ENCODE measurements around the gene SLAIN2.
A peak's percentile ranks its signal among the peaks of the same experiment; 100 is the strongest.
"Not testable (repeated sequence)": the region's sequence is repeated elsewhere in the genome, so short reads cannot be mapped to it uniquely, and the experiment has no call there.

Gene SLAIN2

DNA sequence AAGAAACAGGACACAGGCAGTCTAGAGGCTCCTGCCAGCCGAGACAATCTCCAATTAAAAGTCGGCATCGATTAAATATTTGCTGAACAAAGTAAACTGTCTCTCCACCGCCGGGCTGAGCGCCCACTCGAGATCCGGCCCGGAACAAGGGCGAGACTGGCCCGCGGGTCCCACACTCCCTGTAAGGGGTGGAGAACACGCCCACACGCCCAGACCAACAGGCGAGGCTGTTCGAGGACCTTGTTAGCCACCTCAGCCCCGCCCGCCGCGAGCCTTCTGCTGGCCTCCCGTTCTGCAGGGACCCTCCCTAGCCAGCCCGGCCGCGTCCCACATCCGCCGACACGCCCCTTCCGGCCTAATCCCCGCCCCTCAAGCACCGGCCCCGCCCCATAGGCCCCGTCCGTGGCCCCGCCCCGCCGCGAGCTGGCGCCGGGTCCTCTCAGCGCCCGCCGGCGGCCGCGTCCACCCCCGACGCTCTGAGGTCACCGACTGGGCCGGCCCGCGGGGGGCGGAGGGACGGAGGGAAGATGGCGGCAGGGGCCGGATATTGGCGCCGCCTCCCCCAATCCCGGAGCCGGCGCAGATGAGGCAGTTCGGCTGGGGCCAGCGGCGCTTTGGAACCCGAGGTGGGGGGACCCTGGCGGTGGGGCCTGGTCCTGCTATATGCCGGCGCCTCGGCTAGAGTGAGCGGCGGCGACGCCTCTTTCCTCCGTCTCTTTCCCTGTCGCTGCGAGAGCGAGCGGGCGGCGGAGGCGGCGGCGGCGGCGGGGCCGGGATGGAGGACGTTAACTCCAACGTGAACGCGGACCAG, at the start of gene SLAIN2:
SLAIN2 (plus strand) TSS at position 565 of the 811 bp plus-strand sequence; CDS start at position 776, 211 bp downstream.
- ChIA-PET POLR2A (interaction anchor here (0.6 to 1.0 kb wide), 7 partner anchors 13 to 294 kb away, joined by 3 to 8 read pairs (median 4); no protein-coding TSS in a partner anchor), CTCF (interaction anchor here (1.2 to 2.4 kb wide), 5 partner anchors 13 to 458 kb away, joined by 3 to 13 read pairs (median 10); no protein-coding TSS in a partner anchor)
- TF ChIP-seq, protein P1, sequence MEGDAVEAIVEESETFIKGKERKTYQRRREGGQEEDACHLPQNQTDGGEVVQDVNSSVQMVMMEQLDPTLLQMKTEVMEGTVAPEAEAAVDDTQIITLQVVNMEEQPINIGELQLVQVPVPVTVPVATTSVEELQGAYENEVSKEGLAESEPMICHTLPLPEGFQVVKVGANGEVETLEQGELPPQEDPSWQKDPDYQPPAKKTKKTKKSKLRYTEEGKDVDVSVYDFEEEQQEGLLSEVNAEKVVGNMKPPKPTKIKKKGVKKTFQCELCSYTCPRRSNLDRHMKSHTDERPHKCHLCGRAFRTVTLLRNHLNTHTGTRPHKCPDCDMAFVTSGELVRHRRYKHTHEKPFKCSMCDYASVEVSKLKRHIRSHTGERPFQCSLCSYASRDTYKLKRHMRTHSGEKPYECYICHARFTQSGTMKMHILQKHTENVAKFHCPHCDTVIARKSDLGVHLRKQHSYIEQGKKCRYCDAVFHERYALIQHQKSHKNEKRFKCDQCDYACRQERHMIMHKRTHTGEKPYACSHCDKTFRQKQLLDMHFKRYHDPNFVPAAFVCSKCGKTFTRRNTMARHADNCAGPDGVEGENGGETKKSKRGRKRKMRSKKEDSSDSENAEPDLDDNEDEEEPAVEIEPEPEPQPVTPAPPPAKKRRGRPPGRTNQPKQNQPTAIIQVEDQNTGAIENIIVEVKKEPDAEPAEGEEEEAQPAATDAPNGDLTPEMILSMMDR (IDR thresholded peaks at IDR 0.05; ENCODE audit: control extremely low read depth, extremely low read depth, low read depth, missing control alignments), result no peak
- peak; percentile 98 for DNase-seq (ENCODE audit: extremely low spot score)

DNA sequence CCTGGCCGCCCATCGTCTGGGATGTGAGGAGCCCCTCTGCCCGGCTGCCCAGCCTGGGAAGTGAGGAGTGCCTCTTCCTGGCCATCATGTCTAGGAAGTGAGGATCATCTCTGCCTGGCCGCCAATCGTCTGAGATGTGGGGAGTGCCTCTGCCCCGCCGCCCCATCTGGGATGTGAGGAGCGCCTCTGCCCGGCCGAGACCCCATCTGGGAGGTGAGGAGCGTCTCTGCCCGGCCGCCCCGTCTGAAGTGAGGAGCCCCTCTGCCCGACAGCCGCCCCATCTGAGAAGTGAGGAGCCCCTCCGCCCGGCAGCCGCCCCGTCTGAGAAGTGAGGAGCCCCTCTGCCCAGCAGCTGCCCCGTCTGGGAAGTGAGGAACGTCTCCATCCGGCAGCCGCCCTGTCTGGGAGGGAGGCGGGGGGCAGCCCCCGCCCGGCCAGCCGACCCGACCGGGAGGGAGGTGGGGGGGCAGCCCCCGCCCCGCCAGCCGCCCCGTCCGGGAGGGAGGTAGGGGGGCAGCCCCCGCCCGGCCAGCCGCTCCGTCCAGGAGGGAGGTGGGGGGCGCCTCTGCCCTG, 49.0 kb upstream of the SLAIN2 start:
- POLR2A ChIA-PET; DNase-seq (ENCODE audit: extremely low spot score): not testable (repeated sequence)
- CTCF ChIA-PET, result interaction anchor here (3.4 kb wide), 1 partner anchor 17 kb away, joined by 19 read pairs; no protein-coding TSS in a partner anchor

DNA sequence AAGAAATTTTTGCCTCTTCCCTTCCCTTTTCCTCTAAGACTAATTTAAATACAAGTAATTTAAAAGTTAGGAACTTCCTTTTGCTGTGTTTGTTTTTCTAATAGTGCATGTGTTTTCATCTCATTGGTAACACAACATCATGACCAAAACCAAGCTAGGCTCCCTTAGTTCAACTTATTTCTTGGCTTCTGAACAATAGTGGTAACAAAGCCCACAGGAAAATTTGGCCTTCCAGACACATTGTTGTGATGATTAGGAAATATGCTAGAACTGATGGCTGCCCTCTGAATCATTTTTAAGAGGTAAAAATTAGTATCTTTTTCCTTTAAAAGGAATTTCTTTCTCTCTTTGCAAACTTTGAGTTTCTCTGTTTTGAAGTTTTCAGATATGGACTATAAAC, 46.2 kb upstream of the SLAIN2 start:
- TF ChIP-seq, protein P1 (IDR thresholded peaks at IDR 0.05; ENCODE audit: control extremely low read depth, extremely low read depth, low read depth, missing control alignments), result no peak
- DNase-seq (ENCODE audit: extremely low spot score), result no peak
- POLR2A ChIA-PET, result no interaction called here
- CTCF ChIA-PET, result interaction anchor here (1.0 to 1.4 kb wide), 3 partner anchors 14 to 151 kb away, joined by 3 to 5 read pairs (median 3); no protein-coding TSS in a partner anchor

DNA sequence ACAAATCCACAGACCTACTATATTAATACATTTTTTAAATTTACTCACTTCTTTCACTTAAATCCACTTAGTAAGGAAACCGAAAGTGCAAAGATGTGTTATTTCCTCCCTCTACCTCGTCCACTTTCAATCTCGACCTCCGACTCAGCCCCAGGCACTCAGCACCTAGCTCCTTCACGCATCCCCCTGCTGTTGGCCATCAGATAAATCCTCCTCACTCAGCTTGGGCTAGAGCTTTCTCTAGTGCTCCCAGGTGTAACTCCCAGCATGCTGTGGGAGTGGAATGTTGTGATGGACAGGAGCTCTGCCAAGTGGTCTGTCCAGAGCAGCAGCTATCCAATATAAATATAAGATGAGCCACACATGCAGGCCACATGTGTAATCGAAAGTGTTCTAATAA, 45.0 kb upstream of the SLAIN2 start:
- CTCF ChIA-PET, result interaction anchor here (0.7 to 4.2 kb wide), 6 partner anchors 12 to 169 kb away, joined by 3 to 15 read pairs (median 4); no protein-coding TSS in a partner anchor
- POLR2A ChIA-PET, result no interaction called here
- TF ChIP-seq, protein P1 (IDR thresholded peaks at IDR 0.05; ENCODE audit: control extremely low read depth, extremely low read depth, low read depth, missing control alignments), result no peak
- peak; percentile 44 for DNase-seq (ENCODE audit: extremely low spot score)

DNA sequence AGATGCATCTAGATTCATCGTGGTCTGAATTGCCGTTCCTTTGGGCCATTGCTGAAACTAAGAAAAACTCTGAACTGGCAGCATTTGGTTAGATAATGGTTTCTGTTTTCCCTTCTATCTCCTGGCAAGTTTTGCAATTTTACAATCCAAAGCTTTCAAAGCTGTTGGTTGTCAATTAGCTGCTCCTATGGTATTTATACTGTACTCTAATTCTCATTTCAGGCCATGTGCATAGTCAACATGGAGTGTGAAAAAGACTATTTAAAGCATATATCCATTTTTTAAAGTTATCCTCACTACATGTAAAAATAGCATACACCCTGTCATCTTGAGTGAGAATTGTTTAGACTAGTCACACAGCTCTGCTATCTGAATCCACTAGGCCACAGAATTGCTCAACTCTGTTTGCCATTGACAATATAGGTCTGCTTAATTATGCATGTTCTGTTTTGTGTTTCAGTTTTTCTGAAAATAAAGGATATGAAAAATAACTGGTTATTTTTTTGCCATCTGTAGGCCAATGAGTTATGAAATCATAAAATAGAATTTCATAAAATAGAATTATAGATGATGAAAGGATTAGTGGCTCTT, 44.0 kb upstream of the SLAIN2 start:
- TF ChIP-seq, protein P1 (IDR thresholded peaks at IDR 0.05; ENCODE audit: control extremely low read depth, extremely low read depth, low read depth, missing control alignments), result no peak
- CTCF ChIA-PET, result interaction anchor here (1.2 to 4.2 kb wide), 3 partner anchors 11 to 59 kb away, joined by 3 to 15 read pairs (median 3); no protein-coding TSS in a partner anchor

DNA sequence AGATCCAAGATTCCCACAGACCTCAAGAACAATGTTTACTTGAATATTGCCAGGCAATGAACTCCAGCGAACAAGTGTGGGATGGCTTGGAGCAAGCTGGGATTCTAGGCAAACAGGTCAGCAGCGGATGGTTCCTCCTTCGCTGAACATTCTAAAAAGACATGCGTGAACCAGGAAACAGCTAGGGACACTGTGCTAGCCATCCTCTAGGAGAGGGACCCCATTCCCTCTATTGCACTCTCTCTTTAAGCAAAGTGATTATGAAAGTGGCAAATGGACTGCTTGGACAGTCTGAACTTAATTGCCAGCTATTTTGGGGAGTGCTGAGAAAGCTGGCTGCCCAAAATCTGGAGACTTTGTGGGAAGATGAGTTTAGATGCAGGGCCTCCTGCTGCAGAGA, 41.8 kb upstream of the SLAIN2 start:
- CTCF ChIA-PET, result interaction anchor here (1.1 to 4.2 kb wide), 5 partner anchors 9 to 174 kb away, joined by 3 to 15 read pairs (median 3); no protein-coding TSS in a partner anchor
- POLR2A ChIA-PET, result interaction anchor here (0.6 kb wide), 1 partner anchor 1568 kb away, joined by 7 read pairs; no protein-coding TSS in a partner anchor
- no peak for DNase-seq (ENCODE audit: extremely low spot score)
- TF ChIP-seq, protein P1 (IDR thresholded peaks at IDR 0.05; ENCODE audit: control extremely low read depth, extremely low read depth, low read depth, missing control alignments), result no peak

More for the DNA sequence above, 44.0 kb upstream of the SLAIN2 start:
- POLR2A ChIA-PET, result no interaction called here
- DNase-seq (ENCODE audit: extremely low spot score), result no peak
